ENCODE data around the gene C9orf57.

GRCh38 chr9:72044095-72044494 is 16.3 kb downstream of the C9orf57 start:
- no peak for TF ChIP-seq CTCF (IDR thresholded peaks at IDR 0.05)
- no peak for TF ChIP-seq POLR2A (IDR thresholded peaks at IDR 0.05)

Measured in uterus (tissue), 2 donors.